BJ (cell line): ENCODE results near the gene TSNAXIP1. TPM values are rescaled to one million over a fixed set of nuclear protein-coding genes. Genes with fewer than 3 reads are reported as not detected.

Experiments
- CTCF ChIA-PET: fragments of 350-600 bp; formaldehyde crosslinking; extraction: SDS; loops from one replicate; lab custom pipeline; 2021; ENCODE audit warnings: antibody characterized with exemption, inconsistent platforms; lab: Yijun Ruan, JAX
- POLR2A ChIA-PET: fragments of 300-600 bp; sonication (Branson Sonifier 250); formaldehyde crosslinking; extraction: SDS; loops from one replicate; lab custom pipeline; 2021; ENCODE audit warnings: antibody characterized with exemption; lab: Charles Lee
- DNase-seq: peaks from one replicate; pipeline ENCODE4 v3.0.0-alpha.2; 2011; ENCODE audit warnings: low read depth
- H3K27me3 ChIP-seq: 2 replicates; pipeline ENCODE4 v1.6.0; 2011; ENCODE audit warnings: low read length; ENCODE audit not compliant: control insufficient read depth, insufficient read depth
- H3K36me3 ChIP-seq: 2 replicates; pipeline ENCODE4 v1.5.1; 2011; ENCODE audit warnings: low read length; ENCODE audit not compliant: control insufficient read depth, insufficient read depth
- H3K4me3 ChIP-seq: 2 replicates; pipeline ENCODE4 v1.5.1; 2011; ENCODE audit warnings: low read depth, mild to moderate bottlenecking, control low read depth, low read length
- CTCF ChIP-seq: IDR thresholded peaks from 2 replicates; pipeline ENCODE4 v1.5.1; 2011; ENCODE audit warnings: low read depth, mild to moderate bottlenecking, control low read depth, inconsistent platforms, low read length, moderate library complexity; ENCODE audit not compliant: insufficient read depth
- polyA plus RNA-seq: library from polyadenylated mRNA; depleted of rRNA; stranded (reverse); fragments of >200 nt; gene quantifications from 2 replicates; pipeline ENCODE4 v1.2.3, GENCODE V29; 2011

TSNAXIP1 gene
- polyA plus RNA-seq, 1 experiment, result 1.6 TPM

- peaks cover 2% of the 10 kb centered on the region; the same call in 1 of the 2 replicates for H3K36me3 ChIP-seq
- CTCF ChIA-PET, result no interaction called here
- TF ChIP-seq CTCF, result no peak
These were observed 32.2 kb upstream of the TSNAXIP1 start for GRCh38 chr16:67774457-67774853.

DNA sequence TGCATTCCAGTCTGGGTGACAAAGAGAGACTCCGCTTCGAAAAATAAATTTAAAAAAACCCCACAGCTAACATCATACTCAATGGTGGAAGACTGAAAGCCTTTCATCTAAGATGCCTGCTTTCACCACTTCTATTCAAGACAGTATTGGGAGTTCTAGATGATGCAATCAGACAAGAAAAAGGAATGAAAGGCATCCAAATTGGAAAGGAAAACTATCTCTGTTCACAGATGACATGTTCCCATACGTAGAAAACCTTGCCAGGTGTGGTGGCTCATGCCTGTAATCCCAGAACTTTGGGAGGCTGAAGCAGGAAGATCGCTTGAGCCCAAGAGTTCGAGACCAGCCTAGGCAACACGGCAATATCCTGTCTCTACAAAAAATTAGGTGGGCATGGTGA, 31.4 kb upstream of the TSNAXIP1 start:
- POLR2A ChIA-PET, result no interaction called here
- DNase-seq, result no peak
- no peak for TF ChIP-seq CTCF
- Histone ChIP-seq H3K27me3 (no peaks in the 10 kb centered on the region), H3K36me3 (peaks cover 2% of the 10 kb centered on the region; the same call in 1 of the 2 replicates), H3K4me3 (no peak overlapping the region)
- CTCF ChIA-PET, result no interaction called here

More at GRCh38 chr16:67774457-67774853, 32.2 kb upstream of the TSNAXIP1 start:
- no peak overlapping the region for H3K4me3 ChIP-seq
- POLR2A ChIA-PET, result no interaction called here
- no peak for DNase-seq
- H3K27me3 ChIP-seq, result no peaks in the 10 kb centered on the region

GRCh38 chr16:67779256-67780014, 27.3 kb upstream of the TSNAXIP1 start:
- H3K27me3 ChIP-seq, result no peaks in the 10 kb centered on the region
- CTCF ChIA-PET, result interaction anchor here (1.8 kb wide), 1 partner anchor 21 kb away, joined by 4 read pairs; no protein-coding TSS in a partner anchor
- DNase-seq, result no peak
- H3K4me3 ChIP-seq, result no peak overlapping the region
- TF ChIP-seq CTCF, result no peak
- H3K36me3 ChIP-seq, result no peaks in the 10 kb centered on the region; the same call in 1 of the 2 replicates
- POLR2A ChIA-PET, result no interaction called here

DNA sequence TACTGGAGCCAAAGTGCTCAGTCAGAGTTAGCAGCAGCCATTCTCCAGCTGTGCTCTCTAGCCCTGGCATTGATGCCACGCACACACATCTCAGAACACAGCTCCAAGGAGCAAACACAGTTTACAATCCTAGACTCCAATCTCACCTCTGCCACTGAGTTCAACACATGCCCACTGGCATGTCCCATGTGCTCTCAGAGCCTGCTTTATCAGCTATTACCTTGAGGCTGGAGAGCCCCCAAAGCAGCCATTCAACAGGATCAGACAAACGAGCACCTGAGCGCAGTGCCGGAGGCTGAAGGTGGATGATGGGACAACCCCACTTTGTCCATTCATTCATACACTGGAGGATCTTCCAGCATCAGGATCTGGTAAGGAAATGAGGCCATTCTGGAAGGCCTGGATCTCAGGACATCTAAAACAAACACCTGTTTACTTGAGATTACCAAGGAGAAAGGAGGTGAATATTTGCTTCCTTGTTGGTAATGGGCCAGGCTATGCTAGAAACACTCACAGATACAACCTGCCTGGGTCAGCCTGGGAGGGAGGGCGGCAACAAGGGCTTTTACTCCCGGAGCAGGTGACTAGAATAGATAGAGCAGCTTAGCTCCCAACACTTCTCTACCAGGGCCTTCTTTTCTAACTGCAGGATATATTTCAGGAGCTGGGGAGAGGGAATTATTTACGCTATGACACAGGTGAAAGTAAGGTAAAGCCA, 25.7 kb upstream of the TSNAXIP1 start:
- H3K27me3 ChIP-seq, result no peaks in the 10 kb centered on the region
- TF ChIP-seq CTCF, result no peak
- DNase-seq, result no peak
- H3K36me3 ChIP-seq, result no peaks in the 10 kb centered on the region; the same call in 1 of the 2 replicates
- ChIA-PET CTCF (interaction anchor here (0.8 to 1.8 kb wide), 5 partner anchors 8 to 108 kb away, joined by 3 to 4 read pairs (median 3); no protein-coding TSS in a partner anchor), POLR2A (no interaction called here)
- H3K4me3 ChIP-seq, result no peak overlapping the region

- CTCF ChIA-PET, result interaction anchor here (0.8 to 1.8 kb wide), 4 partner anchors 9 to 51 kb away, joined by 3 to 4 read pairs (median 3); no protein-coding TSS in a partner anchor
- POLR2A ChIA-PET, result no interaction called here
- Histone ChIP-seq H3K4me3 (no peak overlapping the region), H3K27me3 (no peaks in the 10 kb centered on the region), H3K36me3 (no peaks in the 10 kb centered on the region; the same call in 1 of the 2 replicates)
- DNase-seq, result no peak
- TF ChIP-seq CTCF, result no peak
These were observed 25.1 kb upstream of the TSNAXIP1 start for GRCh38 chr16:67781565-67781921.
